ENCODE data around the gene TBC1D19. TPM values are rescaled to one million over a fixed set of nuclear protein-coding genes. Genes with fewer than 3 reads are reported as not detected.
"Not testable (repeated sequence)": the region's sequence is repeated elsewhere in the genome, so short reads cannot be mapped to it uniquely, and the experiment has no call there.

Gene TBC1D19
- total RNA-seq, 5 donors from 2014 or later (not counting 1 experiment from before 2014, with no cell fraction given): 6.8 to 11.6 (median 9.4) TPM

DNA sequence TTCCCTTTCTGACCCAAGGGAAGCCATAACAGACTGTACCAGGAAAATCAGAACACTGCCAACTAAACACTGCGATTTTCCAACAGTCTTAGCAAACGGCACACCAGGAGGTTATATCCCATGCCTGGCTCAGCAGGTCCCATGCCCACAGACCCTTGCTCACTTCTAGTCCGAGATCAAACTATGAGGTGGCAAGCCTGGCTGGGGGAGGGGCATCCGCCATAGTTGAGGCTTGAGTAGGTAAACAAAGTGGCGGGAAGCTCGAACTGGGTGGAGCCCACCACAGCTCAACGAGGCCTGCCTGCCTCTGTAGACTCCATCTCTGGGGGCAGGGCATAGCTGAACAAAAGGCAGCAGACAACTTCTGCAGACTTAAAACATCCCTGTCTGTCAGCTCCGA is 56.8 kb downstream of the TBC1D19 start:
- WGBS (ENCODE audit: insufficient coverage): 97% methylated on average over 3 of the region's 8 CpGs
- H3K27me3 Mint-ChIP-seq; H3K27me3 ChIP-seq (replicated peaks in 1 of 2; ENCODE audit: control insufficient read depth in 2 of 2, extremely low read depth in 1 of 2, insufficient read depth in 2 of 2, low read length in 1 of 2); H3K4me1 ChIP-seq (ENCODE audit: control insufficient read depth in 1 of 2, extremely low read depth in 1 of 2, insufficient read depth in 2 of 2, low read length in 2 of 2); H3K27ac ChIP-seq (ENCODE audit: low read length); POLR2A ChIA-PET; ATAC-seq (replicated peaks in 1 of 4); H3K4me3 ChIP-seq (ENCODE audit: control insufficient read depth in 1 of 2, extremely low read depth in 1 of 2, low read length in 1 of 2); CTCF ChIA-PET; H3K4me1 Mint-ChIP-seq; H3K4me3 Mint-ChIP-seq; H3K27ac Mint-ChIP-seq; H3K9me3 ChIP-seq: not testable (repeated sequence)
- Mint-ChIP-seq H3K36me3 (peaks cover 56% of the 10 kb centered on the region), H3K9me3 (peaks cover 0 to 16% (median 16%) of the 10 kb centered on the region in 3 donors)
- peak in 1 of 35 experiments; percentile 4 for DNase-seq
- H3K36me3 ChIP-seq (ENCODE audit: control insufficient read depth in 2 of 2, extremely low read depth in 1 of 2, insufficient read depth in 1 of 2, low read length in 1 of 2): peaks cover 0 to 11% of the 10 kb centered on the region in 2 donors

DNA sequence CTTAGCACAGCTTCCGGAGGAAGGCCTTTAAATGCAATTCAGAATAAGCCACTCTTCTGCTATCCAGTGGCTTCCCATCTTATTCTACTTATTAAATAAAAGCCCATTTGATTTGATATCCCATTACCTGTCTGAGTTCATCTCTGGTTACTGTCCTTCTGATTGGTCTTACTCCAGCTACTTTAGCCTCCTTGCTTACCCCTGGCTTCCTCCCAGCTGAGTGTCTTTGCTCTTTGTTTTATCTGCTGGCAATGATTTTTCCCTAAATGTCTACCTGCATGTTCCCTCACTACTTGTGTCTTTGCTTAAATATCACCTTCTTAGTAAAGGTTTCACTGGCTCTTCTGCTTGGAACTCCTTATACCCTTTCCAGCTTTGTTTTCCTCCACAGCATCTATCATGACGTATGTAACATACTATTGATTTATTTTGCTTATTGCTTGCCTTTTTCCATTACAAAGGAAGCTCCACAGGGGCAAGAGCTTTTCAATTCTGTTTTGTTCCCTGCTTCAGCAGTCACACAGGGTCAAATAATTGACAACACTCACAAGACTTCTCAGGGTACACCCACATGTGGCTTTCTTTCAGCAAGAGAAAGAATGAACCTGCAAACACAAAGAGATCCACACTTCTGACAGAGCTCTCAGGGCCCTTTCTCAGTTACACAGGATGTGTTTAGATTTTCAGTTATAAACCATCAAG is 63.8 kb downstream of the TBC1D19 start:
- Mint-ChIP-seq H3K9me3 (peaks cover 2 to 16% (median 13%) of the 10 kb centered on the region in 3 donors), H3K4me3 (no peak overlapping the region), H3K36me3 (peaks cover 49% of the 10 kb centered on the region), H3K27ac (no peak overlapping the region), H3K27me3 (no peaks in the 10 kb centered on the region), H3K4me1 (no peaks in the 10 kb centered on the region)
- ATAC-seq (replicated peaks in 1 of 4) (no peak), DNase-seq (no peak)
- no peaks in the 10 kb centered on the region for H3K36me3 ChIP-seq (ENCODE audit: control insufficient read depth in 2 of 2, extremely low read depth in 1 of 2, insufficient read depth in 1 of 2, low read length in 1 of 2)
- no peaks in the 10 kb centered on the region for H3K27me3 ChIP-seq (replicated peaks in 1 of 2; ENCODE audit: control insufficient read depth in 2 of 2, extremely low read depth in 1 of 2, insufficient read depth in 2 of 2, low read length in 1 of 2)
- WGBS (ENCODE audit: insufficient coverage): 92% methylated on average over 2 of the region's 2 CpGs
- no peak overlapping the region for H3K4me3 ChIP-seq (ENCODE audit: control insufficient read depth in 1 of 2, extremely low read depth in 1 of 2, low read length in 1 of 2)
- no peaks in the 10 kb centered on the region for H3K4me1 ChIP-seq (ENCODE audit: control insufficient read depth in 1 of 2, extremely low read depth in 1 of 2, insufficient read depth in 2 of 2, low read length in 2 of 2)
- H3K27ac ChIP-seq (ENCODE audit: low read length): no peak overlapping the region
- POLR2A ChIA-PET: no interaction called here
- H3K9me3 ChIP-seq: no peaks in the 10 kb centered on the region
- CTCF ChIA-PET: no interaction called here

DNA sequence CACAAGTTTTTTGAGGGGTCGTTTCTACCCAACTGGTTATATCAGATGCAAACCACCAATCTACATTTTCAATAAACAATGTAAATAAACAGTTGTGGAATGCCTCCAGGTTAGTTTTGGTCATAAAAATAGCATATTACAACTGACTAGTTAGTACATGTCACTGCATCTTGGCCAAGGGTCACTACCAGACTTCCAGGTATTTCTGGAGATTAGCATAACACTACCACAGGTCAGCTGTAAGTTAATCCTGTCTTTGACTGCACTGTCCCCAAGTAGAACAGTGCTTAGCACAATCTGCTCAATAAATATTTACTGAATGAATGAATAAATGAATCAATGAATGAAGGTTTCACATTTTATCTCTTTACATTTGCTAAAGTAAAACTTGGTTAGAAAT is 64.4 kb downstream of the TBC1D19 start:
- ChIA-PET CTCF (no interaction called here), POLR2A (no interaction called here)
- Histone ChIP-seq H3K4me1 (ENCODE audit: control insufficient read depth in 1 of 2, extremely low read depth in 1 of 2, insufficient read depth in 2 of 2, low read length in 2 of 2) (no peaks in the 10 kb centered on the region), H3K4me3 (ENCODE audit: control insufficient read depth in 1 of 2, extremely low read depth in 1 of 2, low read length in 1 of 2) (no peak overlapping the region), H3K27ac (ENCODE audit: low read length) (no peak overlapping the region), H3K36me3 (ENCODE audit: control insufficient read depth in 2 of 2, extremely low read depth in 1 of 2, insufficient read depth in 1 of 2, low read length in 1 of 2) (no peaks in the 10 kb centered on the region), H3K9me3 (no peaks in the 10 kb centered on the region), H3K27me3 (replicated peaks in 1 of 2; ENCODE audit: control insufficient read depth in 2 of 2, extremely low read depth in 1 of 2, insufficient read depth in 2 of 2, low read length in 1 of 2) (no peaks in the 10 kb centered on the region)
- Mint-ChIP-seq H3K4me1 (no peaks in the 10 kb centered on the region), H3K27ac (no peak overlapping the region), H3K9me3 (peaks cover 6 to 17% (median 7%) of the 10 kb centered on the region in 3 donors), H3K4me3 (no peak overlapping the region), H3K27me3 (no peaks in the 10 kb centered on the region), H3K36me3 (peaks cover 50% of the 10 kb centered on the region)
- WGBS (ENCODE audit: insufficient coverage): no CpG with 5 or more reads among the region's 1 CpG
- DNase-seq: no peak
- no peak for ATAC-seq (replicated peaks in 1 of 4)

DNA sequence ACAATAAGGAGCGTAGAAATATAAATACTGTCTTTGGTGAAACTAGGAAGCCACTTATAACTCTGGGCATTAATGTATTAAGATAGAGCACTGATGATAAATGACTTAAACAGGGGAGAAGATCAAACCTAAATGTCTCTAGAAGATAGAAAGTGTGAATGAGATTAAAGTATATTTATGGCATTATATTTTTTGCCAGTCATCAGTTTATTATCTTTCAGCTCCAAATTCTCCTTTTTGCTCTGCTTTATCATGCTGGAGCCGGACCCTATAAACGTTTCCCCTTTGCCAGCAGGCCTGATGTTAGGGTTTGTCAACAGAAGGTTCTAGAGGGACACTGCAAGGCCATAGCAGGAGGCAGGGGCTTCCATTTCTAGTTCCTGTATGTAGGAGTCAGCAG is 76.4 kb downstream of the TBC1D19 start:
- H3K36me3 Mint-ChIP-seq: peaks cover 66% of the 10 kb centered on the region

DNA sequence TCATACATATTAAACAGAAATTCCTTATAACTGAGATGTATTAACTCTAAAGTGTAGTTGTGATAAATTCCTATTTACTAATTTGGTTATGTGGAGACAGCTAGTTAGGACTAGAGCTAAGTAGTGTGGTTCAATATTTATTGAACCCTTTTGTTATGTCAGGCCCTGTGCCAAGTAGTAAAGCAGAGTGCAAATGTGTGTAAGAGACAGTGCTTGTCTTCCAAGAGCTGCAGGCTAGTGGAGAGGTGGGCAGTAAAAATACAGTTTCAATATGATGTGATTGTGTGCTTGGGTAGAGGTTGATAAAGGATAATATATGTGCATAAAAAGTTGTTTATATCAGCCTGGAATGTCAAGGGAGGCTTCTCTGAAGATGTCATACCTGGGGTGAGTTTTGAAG is 80.0 kb downstream of the TBC1D19 start:
- H3K27ac ChIP-seq (ENCODE audit: low read length): no peak overlapping the region
- ChIA-PET POLR2A (interaction anchor here in 1 of 2 donors (0.5 kb wide), 1 partner anchor 270 kb away, joined by 4 read pairs; no protein-coding TSS in a partner anchor), CTCF (no interaction called here)
- Mint-ChIP-seq H3K27me3 (no peaks in the 10 kb centered on the region), H3K27ac (no peak overlapping the region), H3K4me3 (no peak overlapping the region), H3K4me1 (no peaks in the 10 kb centered on the region), H3K9me3 (no peaks in the 10 kb centered on the region), H3K36me3 (peaks cover 40% of the 10 kb centered on the region)
- no peak for ATAC-seq (replicated peaks in 1 of 4)
- no peaks in the 10 kb centered on the region for H3K27me3 ChIP-seq (replicated peaks in 1 of 2; ENCODE audit: control insufficient read depth in 2 of 2, extremely low read depth in 1 of 2, insufficient read depth in 2 of 2, low read length in 1 of 2)
- DNase-seq: no peak
- no peak overlapping the region for H3K4me3 ChIP-seq (ENCODE audit: control insufficient read depth in 1 of 2, extremely low read depth in 1 of 2, low read length in 1 of 2)
- H3K4me1 ChIP-seq (ENCODE audit: control insufficient read depth in 1 of 2, extremely low read depth in 1 of 2, insufficient read depth in 2 of 2, low read length in 2 of 2): no peaks in the 10 kb centered on the region
- H3K36me3 ChIP-seq (ENCODE audit: control insufficient read depth in 2 of 2, extremely low read depth in 1 of 2, insufficient read depth in 1 of 2, low read length in 1 of 2): peaks cover 0 to 6% of the 10 kb centered on the region in 2 donors
- H3K9me3 ChIP-seq: no peaks in the 10 kb centered on the region

More for the DNA sequence above, 76.4 kb downstream of the TBC1D19 start:
- Histone ChIP-seq H3K9me3 (no peaks in the 10 kb centered on the region), H3K36me3 (ENCODE audit: control insufficient read depth in 2 of 2, extremely low read depth in 1 of 2, insufficient read depth in 1 of 2, low read length in 1 of 2) (peaks cover 0 to 6% of the 10 kb centered on the region in 2 donors), H3K27me3 (replicated peaks in 1 of 2; ENCODE audit: control insufficient read depth in 2 of 2, extremely low read depth in 1 of 2, insufficient read depth in 2 of 2, low read length in 1 of 2) (no peaks in the 10 kb centered on the region), H3K27ac (ENCODE audit: low read length) (no peak overlapping the region), H3K4me1 (ENCODE audit: control insufficient read depth in 1 of 2, extremely low read depth in 1 of 2, insufficient read depth in 2 of 2, low read length in 2 of 2) (no peaks in the 10 kb centered on the region), H3K4me3 (ENCODE audit: control insufficient read depth in 1 of 2, extremely low read depth in 1 of 2, low read length in 1 of 2) (no peak overlapping the region)
- peaks cover 0 to 4% (median 0%) of the 10 kb centered on the region in 3 donors for H3K9me3 Mint-ChIP-seq
- H3K27ac Mint-ChIP-seq: no peak overlapping the region
- CTCF ChIA-PET: no interaction called here
- no peaks in the 10 kb centered on the region for H3K4me1 Mint-ChIP-seq
- ATAC-seq (replicated peaks in 1 of 4): no peak
- no peaks in the 10 kb centered on the region for H3K27me3 Mint-ChIP-seq
- no CpG with 5 or more reads among the region's 3 CpGs for WGBS (ENCODE audit: insufficient coverage)
- DNase-seq: no peak
- no peak overlapping the region for H3K4me3 Mint-ChIP-seq
- POLR2A ChIA-PET: no interaction called here

DNA sequence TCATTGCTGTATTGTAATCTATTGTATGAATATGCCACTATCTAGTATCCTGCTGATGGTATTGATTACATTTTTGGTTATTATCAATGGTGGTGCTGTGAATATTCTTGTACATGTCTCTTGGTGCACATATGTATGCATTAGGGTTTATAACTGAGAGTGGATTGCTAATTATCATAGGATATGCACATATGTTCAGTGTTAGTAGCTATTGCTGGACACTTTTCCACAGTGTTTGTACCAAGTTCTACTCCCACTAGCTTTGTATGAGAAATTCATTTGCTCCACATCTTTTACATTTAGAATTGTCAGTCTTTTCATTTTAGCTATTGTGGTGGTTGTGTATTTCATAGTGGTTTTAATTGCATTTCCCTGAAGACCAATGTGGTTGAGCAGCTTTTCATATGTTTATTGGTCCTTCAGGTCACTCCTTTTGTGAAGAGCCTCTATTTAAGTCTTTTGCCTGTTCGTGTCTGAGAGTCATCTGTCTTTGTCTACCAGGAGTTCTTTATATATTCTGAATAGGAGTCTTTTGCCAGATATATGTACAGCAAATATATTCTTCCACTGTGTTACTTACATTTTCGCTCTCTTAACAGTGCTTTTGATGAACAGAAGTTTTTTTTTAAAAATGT is 87.1 kb downstream of the TBC1D19 start:
- H3K4me1 ChIP-seq (ENCODE audit: control insufficient read depth in 1 of 2, extremely low read depth in 1 of 2, insufficient read depth in 2 of 2, low read length in 2 of 2): no peaks in the 10 kb centered on the region
- ChIA-PET POLR2A (no interaction called here), CTCF (no interaction called here)
- DNase-seq: no peak
- Mint-ChIP-seq H3K4me3 (no peak overlapping the region), H3K27ac (no peak overlapping the region), H3K9me3 (no peaks in the 10 kb centered on the region), H3K27me3 (no peaks in the 10 kb centered on the region), H3K36me3 (peaks cover 33% of the 10 kb centered on the region), H3K4me1 (no peaks in the 10 kb centered on the region)
- ATAC-seq (replicated peaks in 1 of 4): no peak
- no peak overlapping the region for H3K4me3 ChIP-seq (ENCODE audit: control insufficient read depth in 1 of 2, extremely low read depth in 1 of 2, low read length in 1 of 2)
- WGBS (ENCODE audit: insufficient coverage): no CpG with 5 or more reads among the region's 2 CpGs
- H3K27ac ChIP-seq (ENCODE audit: low read length): no peak overlapping the region
- no peaks in the 10 kb centered on the region for H3K9me3 ChIP-seq
- peaks cover 0 to 2% of the 10 kb centered on the region in 2 donors for H3K36me3 ChIP-seq (ENCODE audit: control insufficient read depth in 2 of 2, extremely low read depth in 1 of 2, insufficient read depth in 1 of 2, low read length in 1 of 2)
- no peaks in the 10 kb centered on the region for H3K27me3 ChIP-seq (replicated peaks in 1 of 2; ENCODE audit: control insufficient read depth in 2 of 2, extremely low read depth in 1 of 2, insufficient read depth in 2 of 2, low read length in 1 of 2)

All from T-cell (primary cell).